Measurements from ENCODE around the gene BMAL1.
"Not testable (repeated sequence)": the region's sequence is repeated elsewhere in the genome, so short reads cannot be mapped to it uniquely, and the experiment has no call there.

The BMAL1 gene

DNA sequence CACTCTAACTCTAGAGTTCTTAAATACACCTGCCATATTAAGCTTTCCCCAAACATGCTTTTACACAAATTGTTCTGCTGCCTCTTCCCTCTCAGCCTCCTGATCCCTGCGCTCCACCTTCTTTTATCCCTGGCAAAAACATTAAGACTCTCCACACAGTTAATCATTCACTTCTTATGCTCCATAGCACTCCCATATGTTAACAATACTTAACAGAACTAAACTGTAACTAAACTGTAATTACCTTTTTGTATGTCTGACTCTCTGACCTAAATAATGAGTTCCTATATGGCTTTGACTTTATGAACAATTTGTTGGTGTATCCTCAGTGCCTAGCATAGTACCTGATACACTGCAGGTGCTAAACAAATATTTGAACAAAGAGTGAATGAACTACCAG, 113.6 kb downstream of the BMAL1 start:
- DNase-seq, result no peak

DNA sequence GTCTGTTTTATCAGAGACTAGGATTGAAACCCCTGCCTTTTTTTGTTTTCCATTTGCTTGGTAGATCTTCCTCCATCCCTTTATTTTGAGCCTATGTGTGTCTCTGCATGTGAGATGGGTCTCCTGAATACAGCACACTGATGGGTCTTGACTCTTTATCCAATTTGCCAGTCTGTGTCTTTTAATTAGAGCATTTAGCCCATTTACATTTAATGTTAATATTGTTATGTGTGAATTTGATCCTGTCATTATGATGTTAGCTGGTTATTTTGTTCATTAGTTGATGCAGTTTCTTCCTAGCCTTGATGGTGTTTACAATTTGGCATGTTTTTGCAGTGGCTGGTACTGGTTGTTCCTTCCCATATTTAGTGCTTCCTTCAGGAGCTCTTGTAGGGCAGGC, 120.7 kb downstream of the BMAL1 start:
- DNase-seq, result not testable (repeated sequence)

DNA sequence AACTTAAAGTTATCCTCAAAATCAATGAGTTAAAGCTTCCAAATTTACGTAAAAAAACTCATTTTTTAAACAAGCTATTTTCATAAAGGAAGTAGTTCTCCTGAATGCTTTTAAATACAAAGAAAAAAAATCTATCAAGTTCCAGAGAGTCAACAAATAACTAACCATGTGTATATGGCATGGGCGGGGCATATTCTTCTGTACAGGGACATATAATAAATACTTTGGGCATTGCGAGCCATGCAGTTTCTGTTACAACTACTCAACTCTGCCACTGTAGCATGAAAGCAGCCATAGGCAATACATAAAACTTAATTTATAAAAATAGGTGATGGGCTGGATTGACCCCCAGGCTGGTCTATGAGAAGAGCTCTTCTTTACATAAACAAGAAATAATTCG, 127.6 kb downstream of the BMAL1 start:
- DNase-seq, result no peak

DNA sequence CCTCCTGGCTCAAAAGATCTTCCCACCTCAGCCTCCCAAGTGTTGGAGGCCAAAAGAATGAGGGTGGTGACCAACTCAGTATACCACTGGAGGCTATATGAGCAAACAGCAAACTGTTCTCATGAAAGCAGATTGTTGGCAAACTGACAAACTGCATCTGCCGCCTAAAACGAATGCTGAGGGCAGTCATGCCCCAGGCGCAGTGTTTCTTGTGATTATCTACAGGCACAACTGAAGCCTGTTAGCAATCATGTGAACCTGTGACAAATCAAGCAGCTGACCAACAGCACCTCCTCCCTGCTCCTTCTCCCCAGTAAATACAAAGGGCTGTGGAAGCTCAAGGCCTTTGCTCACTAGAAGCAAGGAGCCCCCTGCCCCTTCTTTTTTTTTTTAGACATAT, 137.6 kb downstream of the BMAL1 start:
- DNase-seq, result no peak

DNA sequence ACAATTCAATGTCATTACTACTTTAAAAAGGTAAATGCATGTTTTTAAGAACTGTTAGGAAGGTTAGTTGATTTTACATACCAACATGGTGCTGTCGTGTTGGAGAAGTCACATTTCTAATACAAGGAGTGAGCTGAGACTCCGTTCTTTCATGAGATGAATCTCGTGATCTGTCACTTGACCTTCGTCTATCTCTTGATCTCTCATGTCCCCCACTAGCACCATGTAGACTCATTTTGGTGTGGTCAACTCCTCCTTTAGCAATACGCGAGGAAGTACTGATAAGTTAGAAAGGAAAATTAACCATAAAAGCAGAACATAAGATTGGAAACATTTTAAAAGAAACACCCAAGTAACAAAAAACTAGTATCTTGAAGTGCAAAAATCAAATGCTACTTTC, 144.0 kb downstream of the BMAL1 start:
- DNase-seq, result no peak

DNA sequence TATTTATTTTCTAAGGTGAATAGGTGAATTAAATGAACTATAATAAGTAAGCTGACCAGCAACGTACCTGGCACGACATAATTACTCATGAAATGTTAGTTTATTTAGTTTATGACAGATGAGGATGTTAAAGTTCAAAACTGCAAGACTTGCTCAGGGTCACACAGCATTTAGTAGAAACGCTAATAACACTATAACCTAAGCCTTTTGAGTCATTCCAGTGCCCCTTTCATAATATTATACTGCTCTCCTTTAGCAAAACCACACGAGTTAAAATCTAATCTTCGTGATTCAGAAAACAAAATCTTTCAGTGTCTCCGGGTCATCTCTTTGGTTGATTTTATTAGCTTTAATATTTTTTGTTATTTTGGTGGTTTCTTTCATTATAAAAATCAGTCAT, 145.8 kb downstream of the BMAL1 start:
- no peak for DNase-seq

DNA sequence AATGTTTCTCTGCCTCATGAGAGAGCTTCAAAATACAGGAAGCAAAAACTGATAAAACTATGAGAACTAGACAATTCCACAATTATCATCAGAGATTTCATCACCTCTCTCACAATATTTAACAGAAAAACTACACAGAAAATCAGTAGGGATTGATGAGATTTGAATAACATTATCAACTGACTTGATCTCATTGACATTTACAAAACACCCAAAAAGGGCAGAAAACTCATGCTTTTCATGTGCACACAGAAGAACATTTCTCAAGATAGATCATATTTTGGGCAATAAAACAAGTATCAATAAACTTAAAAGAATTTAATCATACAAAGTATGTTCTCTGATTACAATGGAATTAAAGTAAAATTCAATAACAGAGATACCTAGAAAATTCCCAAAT, 149.8 kb downstream of the BMAL1 start:
- no peak for DNase-seq

DNA sequence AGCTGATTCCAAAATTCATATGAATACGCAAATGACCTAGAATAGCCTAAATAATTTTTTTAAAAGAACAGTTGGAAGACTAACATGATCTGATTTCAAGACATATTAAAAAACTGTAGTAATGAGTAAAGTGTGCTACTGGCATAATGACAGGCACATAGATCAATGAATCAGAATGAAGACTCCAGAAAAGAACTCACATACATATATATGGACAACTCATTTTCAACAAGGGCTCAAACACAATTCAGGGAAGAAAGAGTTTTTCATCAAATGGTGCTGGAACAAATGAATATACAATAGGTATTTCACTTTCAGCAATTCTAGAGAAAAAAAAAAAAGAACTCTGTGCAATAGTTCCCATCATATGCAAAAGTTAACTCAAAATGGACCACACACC, 151.7 kb downstream of the BMAL1 start:
- DNase-seq, result no peak

DNA sequence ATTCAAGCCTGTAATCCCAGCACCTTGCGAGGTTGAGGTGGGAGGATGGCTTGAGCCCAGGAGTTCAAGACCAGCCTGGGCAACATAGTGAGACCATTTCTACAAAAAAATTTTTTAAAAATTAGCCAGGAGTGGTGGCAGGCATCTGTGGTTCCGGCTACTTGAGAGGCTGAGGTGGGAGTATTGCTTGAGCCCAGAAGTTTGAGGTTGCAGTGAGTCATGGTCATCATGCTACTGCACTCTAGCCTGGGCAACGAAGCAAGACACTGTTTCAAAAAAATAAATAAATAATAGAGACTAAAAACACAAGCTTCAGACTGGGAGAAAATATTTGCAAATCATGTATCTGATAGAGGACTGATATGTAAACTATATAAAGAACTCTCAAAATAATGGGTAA, 152.2 kb downstream of the BMAL1 start:
- DNase-seq, result no peak

DNA sequence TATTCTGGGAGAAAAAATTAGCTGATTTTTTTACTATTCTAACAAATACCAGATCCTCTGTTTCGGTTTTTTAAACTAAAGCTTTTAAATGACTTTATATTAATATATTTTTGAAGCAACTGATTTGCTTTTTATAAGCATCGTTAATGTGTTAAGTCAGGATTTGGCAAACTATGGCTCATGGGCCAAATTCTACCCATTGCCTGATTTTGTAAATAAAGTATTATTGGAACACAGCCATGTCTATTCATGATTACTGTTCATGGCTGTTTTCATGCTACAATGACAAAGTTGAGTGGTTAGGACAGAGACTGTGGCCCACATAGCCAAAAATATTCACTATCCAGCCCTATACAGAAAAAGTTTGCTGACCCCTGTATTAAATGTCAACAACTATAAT, 155.8 kb downstream of the BMAL1 start:
- no peak for DNase-seq

DNA sequence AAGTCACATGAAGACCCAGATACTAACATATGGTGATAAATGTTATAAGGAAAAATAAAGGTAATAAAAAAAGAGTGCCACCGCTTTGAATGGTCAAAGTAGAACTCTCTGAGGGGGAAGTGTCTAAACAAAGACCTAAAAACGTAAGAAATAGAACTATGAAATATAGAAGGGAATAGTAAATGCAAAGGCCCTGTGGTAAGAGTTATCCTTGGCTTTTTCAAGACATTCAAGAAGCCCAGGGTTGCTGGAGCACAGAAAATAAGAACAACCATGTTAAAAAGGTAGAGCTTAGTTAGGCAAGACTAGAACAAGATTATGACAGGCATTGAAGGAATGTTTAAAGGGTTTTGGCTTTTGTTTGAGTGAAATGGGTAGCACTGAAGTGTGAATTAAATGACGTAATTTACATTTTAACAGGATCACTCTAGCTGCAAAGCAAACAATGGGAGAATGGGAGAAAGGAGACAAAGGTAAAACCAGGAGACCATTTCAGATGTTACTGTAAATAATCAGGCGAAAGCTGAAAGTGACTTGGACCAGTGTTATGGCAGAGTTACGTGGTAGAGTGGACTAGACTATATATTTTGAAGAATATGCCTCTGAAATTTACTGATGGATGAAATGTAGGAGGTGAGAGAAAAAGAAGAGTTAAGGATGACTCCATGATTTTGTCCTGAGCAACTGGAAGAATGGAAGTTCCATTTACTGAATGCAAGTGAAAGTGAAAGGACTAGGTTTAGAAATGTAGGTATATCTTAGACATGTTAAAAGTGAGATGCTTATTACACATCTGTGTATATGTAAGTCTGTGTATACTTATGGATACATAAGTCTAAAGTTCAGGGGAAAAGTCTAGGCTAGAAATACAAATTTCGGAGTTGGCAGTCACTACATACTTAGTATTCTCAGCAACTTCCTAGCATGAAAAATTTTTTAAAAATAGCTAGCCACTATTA, 156.9 kb downstream of the BMAL1 start:
- DNase-seq, result no peak

DNA sequence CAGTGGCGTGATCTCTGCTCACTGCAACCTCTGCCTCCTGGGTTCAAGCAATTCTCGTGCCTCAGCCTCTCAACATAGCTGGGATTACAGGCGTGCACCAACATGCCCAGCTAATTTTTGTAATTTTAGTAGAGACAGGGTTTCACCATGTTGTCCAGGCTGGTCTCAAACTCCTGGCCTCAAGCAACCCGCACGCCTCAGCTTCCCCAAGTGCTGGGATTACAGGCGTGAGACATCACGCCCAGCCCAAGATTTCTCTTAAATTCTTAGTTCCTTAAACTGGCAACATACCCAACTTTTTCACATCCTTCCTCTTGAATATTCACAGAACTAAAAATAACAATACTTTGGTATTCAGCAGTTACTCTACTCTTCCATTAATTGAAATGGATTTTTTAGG, 159.2 kb downstream of the BMAL1 start:
- DNase-seq, result not testable (repeated sequence)

Measured in 8988T (cell line).